H1 (cell line): ENCODE data around the gene SLC5A10. TPM values are rescaled to one million over a fixed set of nuclear protein-coding genes. Genes with fewer than 3 reads are reported as not detected.

ENCODE experiments used
- CTCF ChIA-PET: fragments of 300-600 bp; sonication (Branson Sonifier 250); formaldehyde crosslinking; loops from one replicate; lab custom pipeline; 2021; ENCODE audit not compliant: partially characterized antibody; lab: Charles Lee
- POLR2A ChIA-PET: fragments of 300-600 bp; sonication (Branson Sonifier 250); formaldehyde crosslinking; loops from one replicate; lab custom pipeline; 2021; ENCODE audit warnings: inconsistent platforms; ENCODE audit not compliant: partially characterized antibody; lab: Charles Lee
- DNase-seq, 2 experiments: peaks; one replicate each; pipeline versions ENCODE4 v3.0.0 to v3.0.0-alpha.2; 2010 to 2022; ENCODE audit warnings: low spot score in 2 of 2, low read depth in 1 of 2, mixed read lengths in 1 of 2
- FAIRE-seq: peaks from 2 replicates; lab custom pipeline; 2011; peaks lifted over from hg19 to GRCh38; lab: Jason Lieb, UNC
- H2AFZ ChIP-seq: 2 replicates; pipeline ENCODE4 v1.8.1; 2012; ENCODE audit warnings: low read length, inconsistent platforms
- H2AK5ac ChIP-seq: 2 replicates; pipeline ENCODE4 v1.6.1; 2013; ENCODE audit warnings: low read depth, low read length
- H2BK120ac ChIP-seq: replicated peaks from 2 replicates; pipeline ENCODE3; 2013; ENCODE audit warnings: low read depth, low read length, inconsistent platforms
- H2BK12ac ChIP-seq: 2 replicates; pipeline ENCODE4 v1.6.1; 2013; ENCODE audit warnings: low read depth, low read length
- H2BK15ac ChIP-seq: 2 replicates; pipeline ENCODE4 v1.6.1; 2013; ENCODE audit warnings: low read length
- H2BK20ac ChIP-seq: 2 replicates; pipeline ENCODE4 v1.6.1; 2013; ENCODE audit warnings: low read length
- H2BK5ac ChIP-seq: 2 replicates; pipeline ENCODE4 v1.6.1; 2013; ENCODE audit warnings: low read depth, low read length
- H3K14ac ChIP-seq: 2 replicates; pipeline ENCODE4 v1.6.1; 2013; ENCODE audit warnings: inconsistent platforms; ENCODE audit not compliant: insufficient read length
- H3K18ac ChIP-seq: 2 replicates; pipeline ENCODE4 v1.6.1; 2013; ENCODE audit warnings: low read length; ENCODE audit errors: extremely low read depth
- H3K23ac ChIP-seq: 2 replicates; pipeline ENCODE4 v1.6.1; 2013; ENCODE audit warnings: inconsistent platforms; ENCODE audit not compliant: insufficient read length
- H3K23me2 ChIP-seq: 2 replicates; pipeline ENCODE4 v1.6.1; 2013; ENCODE audit warnings: low read depth, low read length
- H3K27ac ChIP-seq: 2 replicates; pipeline ENCODE4 v1.6.1; 2011; ENCODE audit warnings: low read depth, low read length, inconsistent platforms
- H3K27me3 ChIP-seq, 4 experiments: replicated peaks in 1 of 4; 1 replicate in 1 of 4; 2 replicates in 3 of 4; pipeline versions ENCODE4 v1.6.1 to v1.8.1; 2011 to 2013; ENCODE audit warnings: low read length in 3 of 4, mild to moderate bottlenecking in 3 of 4, inconsistent platforms in 2 of 4, mixed read lengths in 2 of 4, moderate library complexity in 1 of 4; ENCODE audit not compliant: control insufficient read depth in 3 of 4, insufficient read depth in 3 of 4; ENCODE audit errors: extremely low read depth in 1 of 4
- H3K36me3 ChIP-seq, 4 experiments: 2 replicates each; pipeline versions ENCODE4 v1.6.1 to v1.8.1; 2011 to 2013; ENCODE audit warnings: mild to moderate bottlenecking in 4 of 4, low read length in 3 of 4, moderate library complexity in 2 of 4, control low read depth in 1 of 4, inconsistent platforms in 1 of 4; ENCODE audit not compliant: insufficient read depth in 4 of 4, control insufficient read depth in 2 of 4
- H3K4ac ChIP-seq: replicated peaks from 2 replicates; pipeline ENCODE3; 2013; ENCODE audit warnings: low read length, low read depth, mixed read lengths, inconsistent platforms; ENCODE audit not compliant: insufficient read length
- H3K4me1 ChIP-seq, 4 experiments: replicated peaks in 1 of 4; 1 replicate in 1 of 4; 2 replicates in 3 of 4; pipeline versions ENCODE4 v1.6.1 to v1.8.1; 2011 to 2013; ENCODE audit warnings: low read length in 3 of 4, inconsistent platforms in 2 of 4, mixed read lengths in 1 of 4; ENCODE audit not compliant: insufficient read depth in 4 of 4, control insufficient read depth in 3 of 4
- H3K4me2 ChIP-seq, 2 experiments: 2 replicates each; pipeline versions ENCODE4 v1.6.1 to v1.8.1; 2011 to 2013; ENCODE audit warnings: low read depth in 2 of 2, low read length in 2 of 2, control low read depth in 1 of 2, inconsistent platforms in 1 of 2, mild to moderate bottlenecking in 1 of 2; ENCODE audit not compliant: insufficient read depth in 1 of 2
- H3K4me3 ChIP-seq, 4 experiments: fragments of 200-600, 300-600 bp in 1 of 4; sonication (generic), shearing (Covaris generic), sonication (Bioruptor Twin) in 1 of 4; 2 replicates each; pipeline versions ENCODE4 v1.5.1 to v1.8.1; 2011 to 2016; ENCODE audit warnings: low read length in 4 of 4, low read depth in 3 of 4, control low read depth in 2 of 4, inconsistent platforms in 2 of 4, mild to moderate bottlenecking in 2 of 4, mixed read lengths in 1 of 4, moderate library complexity in 1 of 4; ENCODE audit not compliant: insufficient read depth in 2 of 4; ENCODE audit errors: extremely low read depth in 1 of 4
- H3K56ac ChIP-seq: replicated peaks from 2 replicates; pipeline ENCODE3; 2013; ENCODE audit warnings: low read depth, mild to moderate bottlenecking, mixed read lengths, low read length, inconsistent platforms; ENCODE audit not compliant: insufficient read length
- H3K79me1 ChIP-seq: 2 replicates; pipeline ENCODE4 v1.6.1; 2013; ENCODE audit warnings: low read depth, low read length, control low read depth
- H3K79me2 ChIP-seq, 2 experiments: 2 replicates each; pipeline versions ENCODE4 v1.6.1 to v1.8.1; 2012 to 2013; ENCODE audit warnings: low read length in 2 of 2, mild to moderate bottlenecking in 2 of 2, inconsistent platforms in 1 of 2; ENCODE audit not compliant: insufficient read depth in 2 of 2, control insufficient read depth in 1 of 2
- H3K9ac ChIP-seq, 4 experiments: replicated peaks in 1 of 4; 1 replicate in 1 of 4; 2 replicates in 3 of 4; pipeline versions ENCODE4 v1.6.1 to v1.8.1; 2011 to 2013; ENCODE audit warnings: low read depth in 3 of 4, low read length in 3 of 4, control low read depth in 2 of 4, mild to moderate bottlenecking in 2 of 4, moderate library complexity in 2 of 4, inconsistent platforms in 1 of 4; ENCODE audit errors: extremely low read depth in 1 of 4
- H3K9me3 ChIP-seq, 2 experiments: 2 replicates each; pipeline versions ENCODE4 v1.6.1 to v1.8.1; 2012 to 2013; ENCODE audit warnings: mild to moderate bottlenecking in 2 of 2, moderate library complexity in 2 of 2, control low read depth in 1 of 2, inconsistent platforms in 1 of 2, low read depth in 1 of 2, low read length in 1 of 2, mixed read lengths in 1 of 2; ENCODE audit not compliant: insufficient read depth in 2 of 2
- H4K20me1 ChIP-seq, 2 experiments: replicated peaks in 1 of 2; 2 replicates each; pipeline versions ENCODE3 to v1.8.1; 2011 to 2013; ENCODE audit warnings: inconsistent platforms in 2 of 2, low read length in 2 of 2, mild to moderate bottlenecking in 1 of 2; ENCODE audit not compliant: insufficient read depth in 2 of 2, control insufficient read depth in 1 of 2
- H4K5ac ChIP-seq: 2 replicates; pipeline ENCODE4 v1.6.1; 2013; ENCODE audit warnings: low read length, low read depth, mixed read lengths, inconsistent platforms; ENCODE audit not compliant: insufficient read length
- H4K8ac ChIP-seq: 2 replicates; pipeline ENCODE4 v1.8.0; 2013; ENCODE audit warnings: mild to moderate bottlenecking, moderate library complexity, low read length, inconsistent platforms; ENCODE audit not compliant: insufficient read depth; ENCODE audit errors: extremely low read depth
- H4K91ac ChIP-seq: replicated peaks from 2 replicates; pipeline ENCODE3; 2013; ENCODE audit warnings: low read length, mixed read lengths, inconsistent platforms; ENCODE audit not compliant: insufficient read length
- BRCA1 ChIP-seq: IDR thresholded peaks from 2 replicates; pipeline ENCODE4 v1.6.1; 2012; ENCODE audit warnings: low read depth, low read length, improper control_type of control experiment
- RXRA ChIP-seq: IDR thresholded peaks from 2 replicates; pipeline ENCODE4 v1.6.1; 2011; ENCODE audit warnings: low read depth, mild to moderate bottlenecking, low read length, moderate library complexity; ENCODE audit not compliant: insufficient read depth
- SAP30 ChIP-seq: fragments of 300-600 bp; sonication (generic); IDR thresholded peaks from 2 replicates; pipeline ENCODE4 v1.7.1; 2012; ENCODE audit warnings: low read length, moderate library complexity, mild to moderate bottlenecking, inconsistent platforms; ENCODE audit not compliant: insufficient read depth, insufficient replicate concordance
- SRF ChIP-seq: IDR thresholded peaks from 2 replicates; pipeline ENCODE4 v1.6.1; 2011; ENCODE audit warnings: mild to moderate bottlenecking, low read depth, low read length, moderate library complexity
- YY1 ChIP-seq: IDR thresholded peaks from 2 replicates; pipeline ENCODE4 v1.6.1; 2011; ENCODE audit warnings: low read depth, mild to moderate bottlenecking, low read length
- WGBS, 2 experiments: shearing (Covaris generic) in 1 of 2; methylation state at CpG; one replicate each; pipeline versions ENCODE4 v1.1.6 to v1.1.7; 2013 to 2015; ENCODE audit warnings: low lambda C conversion rate in 2 of 2, mixed read lengths in 2 of 2, inconsistent platforms in 1 of 2, low coverage in 1 of 2, missing lambda C conversion rate in 1 of 2; ENCODE audit not compliant: insufficient replicate concordance in 2 of 2, insufficient coverage in 1 of 2, insufficient read length in 1 of 2; ENCODE audit errors: extremely low coverage in 1 of 2, missing lambda C conversion rate in 1 of 2; 5-methylcytosine and 5-hydroxymethylcytosine counted together
- polyA plus RNA-seq, 7 experiments: library from polyadenylated mRNA; depleted of rRNA in 3 of 7; stranded (reverse) in 5 of 7; unstranded in 2 of 7; fragments of >200 nt in 5 of 7; fragments of 200-250 nt in 2 of 7; gene quantifications; 1 replicate in 5 of 7; 2 replicates in 1 of 7; 4 replicates in 1 of 7; pipeline versions ENCODE4 v1.2.1 to v1.2.3, GENCODE V29; 2011 to 2013; ENCODE audit warnings: missing spikeins in 2 of 7, mixed read lengths in 2 of 7
- total RNA-seq: library from RNA; stranded (reverse); fragmentation: NEBNext Ultra II Directional; extraction: Animal tissue kit (Norgen Biotek cat#: 25700); gene quantifications from 2 replicates; pipeline ENCODE4 v1.2.1, GENCODE V29; 2021

SLC5A10 gene
- total and polyA plus RNA-seq, 2 of the 8 experiments (the other 6 are each of a cell fraction or from before 2014, with no cell fraction given), result 0.05 to 0.11 TPM

GRCh38 chr17:19019041-19019941 is 67.3 kb downstream of the SLC5A10 start:
- Histone ChIP-seq H2BK15ac (no peak overlapping the region), H3K4me3 (no peak overlapping the region), H4K91ac (no peak overlapping the region), H3K79me2 (no peaks in the 10 kb centered on the region), H2BK20ac (no peak overlapping the region), H2BK12ac (0 out of 2 replicates have a peak overlapping the region, but pooled peaks have one; percentile 55), H4K20me1 (no peaks in the 10 kb centered on the region), H3K4me1 (peaks cover 0 to 6% (median 0%) of the 10 kb centered on the region in 4 experiments; a peak in 1 of 7 replicates), H4K5ac (no peak overlapping the region), H3K27ac (no peak overlapping the region), H2AFZ (no peak overlapping the region), H3K9me3 (no peaks in the 10 kb centered on the region), H3K23me2 (no peaks in the 10 kb centered on the region), H3K4me2 (no peak overlapping the region), H2BK120ac (no peak overlapping the region), H3K23ac (no peak overlapping the region), H3K79me1 (no peaks in the 10 kb centered on the region), H2BK5ac (no peak overlapping the region), H2AK5ac (no peak overlapping the region), H3K27me3 (no peaks in the 10 kb centered on the region; a peak in 1 of 7 replicates), H3K56ac (no peak overlapping the region), H3K9ac (no peak overlapping the region), H4K8ac (no peak overlapping the region; the same call in 1 of the 2 replicates), H3K36me3 (no peaks in the 10 kb centered on the region), H3K4ac (no peak overlapping the region), H3K14ac (no peak overlapping the region), H3K18ac (no peak overlapping the region; the same call in 1 of the 2 replicates)
- ChIA-PET POLR2A (no interaction called here), CTCF (interaction anchor here (1.3 to 5.1 kb wide), 3 partner anchors 21 to 394 kb away, joined by 3 to 49 read pairs (median 5); no protein-coding TSS in a partner anchor)
- FAIRE-seq (no peak), DNase-seq (no peak)
- 90% methylated on average over 24 of the region's 27 CpGs; no CpG with 5 or more reads in 1 of the 2 experiments for WGBS, 2 experiments
- no peak for TF ChIP-seq BRCA1
- TF ChIP-seq SRF, result no peak
- TF ChIP-seq RXRA, result no peak
- no peak for TF ChIP-seq YY1
- no peak for TF ChIP-seq SAP30
